Stimulated activated CD8-positive, alpha-beta memory T cell treated with anti-CD3 and anti-CD28 coated beads, Interleukin-7, amount 100 ng/mL, for 48 hours (primary cell): ENCODE data around the gene CCDC86.
"Not testable (repeated sequence)": the region's sequence is repeated elsewhere in the genome, so short reads cannot be mapped to it uniquely, and the experiment has no call there.

Experiments used
- DNase-seq, 2 donors: peaks; one replicate each; pipeline ENCODE4 v3.0.0-alpha.2; 2020; ENCODE audit warnings: low read depth in 1 of 2; ENCODE audit errors: extremely low read depth in 1 of 2

CCDC86 gene, protein sequence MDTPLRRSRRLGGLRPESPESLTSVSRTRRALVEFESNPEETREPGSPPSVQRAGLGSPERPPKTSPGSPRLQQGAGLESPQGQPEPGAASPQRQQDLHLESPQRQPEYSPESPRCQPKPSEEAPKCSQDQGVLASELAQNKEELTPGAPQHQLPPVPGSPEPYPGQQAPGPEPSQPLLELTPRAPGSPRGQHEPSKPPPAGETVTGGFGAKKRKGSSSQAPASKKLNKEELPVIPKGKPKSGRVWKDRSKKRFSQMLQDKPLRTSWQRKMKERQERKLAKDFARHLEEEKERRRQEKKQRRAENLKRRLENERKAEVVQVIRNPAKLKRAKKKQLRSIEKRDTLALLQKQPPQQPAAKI

DNA sequence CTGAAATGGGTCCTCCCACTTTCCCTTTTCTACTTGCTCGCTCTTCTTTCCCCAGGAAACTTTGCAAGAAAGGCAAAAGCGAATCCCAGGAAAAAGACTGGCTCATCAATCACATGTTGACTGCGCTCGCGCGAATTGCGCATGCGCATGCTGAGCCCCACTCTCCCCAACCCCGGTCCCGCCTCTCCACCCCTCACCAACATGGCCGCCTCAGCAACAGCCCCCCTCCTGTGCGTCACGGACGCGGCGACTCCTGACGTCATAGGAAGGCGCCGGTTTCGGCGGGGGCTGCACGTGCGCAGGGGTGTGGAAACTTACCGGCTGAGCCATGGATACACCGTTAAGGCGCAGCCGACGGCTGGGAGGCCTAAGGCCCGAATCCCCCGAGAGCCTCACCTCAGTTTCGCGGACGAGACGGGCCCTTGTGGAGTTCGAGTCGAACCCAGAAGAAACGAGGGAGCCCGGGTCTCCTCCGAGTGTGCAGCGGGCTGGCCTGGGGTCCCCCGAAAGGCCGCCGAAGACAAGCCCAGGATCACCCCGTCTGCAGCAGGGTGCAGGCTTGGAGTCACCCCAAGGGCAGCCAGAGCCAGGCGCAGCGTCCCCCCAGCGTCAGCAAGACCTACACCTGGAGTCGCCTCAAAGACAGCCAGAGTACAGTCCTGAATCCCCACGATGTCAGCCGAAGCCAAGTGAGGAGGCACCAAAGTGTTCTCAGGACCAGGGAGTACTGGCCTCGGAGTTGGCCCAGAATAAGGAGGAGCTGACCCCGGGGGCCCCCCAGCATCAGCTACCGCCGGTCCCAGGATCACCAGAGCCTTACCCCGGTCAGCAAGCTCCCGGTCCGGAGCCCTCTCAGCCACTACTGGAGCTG, at the start of gene CCDC86:
TSS of gene CCDC86 (plus strand) at position 317 of the 871 bp plus-strand sequence. CDS start at position 329, 12 bp downstream.
- DNase-seq, result peak; percentile 92 to 96

DNA sequence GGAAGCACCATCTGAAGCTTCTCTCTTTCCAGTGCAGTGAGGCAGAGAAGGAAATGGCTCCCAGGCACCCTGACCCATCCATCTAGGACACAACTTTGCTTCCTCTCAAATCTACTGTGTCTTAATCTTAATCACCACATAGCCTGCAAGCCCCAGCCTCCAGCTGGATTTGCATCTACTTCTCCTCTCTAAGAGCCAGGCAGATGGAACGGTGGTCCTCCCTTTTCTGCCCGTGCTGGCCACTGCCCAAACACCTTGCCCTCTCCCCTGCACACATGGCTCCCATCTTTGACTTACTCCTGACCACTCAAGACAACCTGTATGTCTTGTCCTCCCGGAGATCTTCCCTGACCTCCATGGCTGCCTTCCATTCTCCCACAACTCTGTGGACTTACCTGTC, 49.4 kb upstream of the CCDC86 start:
- no peak for DNase-seq

DNA sequence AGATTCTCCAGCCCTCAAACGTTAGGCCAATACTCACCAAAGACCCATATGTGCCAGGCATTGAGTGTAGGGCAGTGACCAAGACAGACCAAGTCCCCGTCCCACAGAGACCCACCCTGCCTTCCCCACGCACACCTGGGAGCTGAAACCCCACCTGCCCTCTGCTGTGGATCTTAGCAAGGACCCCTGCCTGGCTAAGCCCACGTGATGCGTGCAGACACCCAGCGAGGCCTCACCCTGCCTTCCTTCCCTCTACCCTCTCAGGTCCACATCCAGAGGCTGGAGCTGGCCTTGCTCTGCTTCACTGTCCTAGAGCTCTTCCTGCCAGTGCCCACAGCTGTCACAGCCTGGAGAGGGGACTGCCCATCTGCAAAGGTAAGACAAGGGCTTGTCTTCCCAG, 46.6 kb upstream of the CCDC86 start:
- DNase-seq, result no peak

DNA sequence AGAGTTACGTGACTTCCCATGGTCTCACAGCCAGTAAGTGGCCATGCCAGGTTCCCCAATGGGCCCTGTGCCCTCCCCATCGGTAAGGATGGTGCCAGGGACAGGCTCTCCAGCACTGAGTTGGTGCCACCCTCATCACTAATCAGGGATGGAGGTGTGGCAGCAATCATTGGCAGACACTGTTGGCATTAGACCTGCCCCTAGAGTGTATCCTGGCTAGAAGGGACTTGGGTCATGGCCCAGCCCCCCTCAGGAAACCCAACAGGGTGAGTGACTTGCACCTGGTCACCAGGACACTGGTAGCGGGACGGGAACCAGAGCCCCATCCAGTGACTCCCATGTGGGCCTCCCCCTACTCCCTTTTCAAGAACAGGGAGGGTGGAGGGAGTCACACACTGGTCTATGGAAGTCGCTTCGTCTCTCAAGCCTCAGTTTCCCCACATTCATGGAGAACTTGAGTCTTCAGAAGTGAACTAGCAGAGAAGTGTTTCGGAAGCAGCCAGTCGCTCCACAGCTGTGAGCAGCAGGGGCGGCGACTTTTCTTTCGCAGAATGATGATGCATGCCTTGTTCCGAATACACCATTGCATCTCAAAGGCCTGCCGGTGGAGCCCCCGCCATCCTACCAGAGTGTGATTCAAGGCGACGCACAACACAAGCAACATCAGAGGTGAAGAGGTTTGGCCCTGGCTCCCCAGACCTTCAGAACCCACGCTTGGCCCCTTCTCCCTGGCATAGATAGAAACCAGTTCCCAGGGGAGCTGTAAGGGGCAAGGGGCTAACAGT, 43.9 kb upstream of the CCDC86 start:
- DNase-seq, result no peak

DNA sequence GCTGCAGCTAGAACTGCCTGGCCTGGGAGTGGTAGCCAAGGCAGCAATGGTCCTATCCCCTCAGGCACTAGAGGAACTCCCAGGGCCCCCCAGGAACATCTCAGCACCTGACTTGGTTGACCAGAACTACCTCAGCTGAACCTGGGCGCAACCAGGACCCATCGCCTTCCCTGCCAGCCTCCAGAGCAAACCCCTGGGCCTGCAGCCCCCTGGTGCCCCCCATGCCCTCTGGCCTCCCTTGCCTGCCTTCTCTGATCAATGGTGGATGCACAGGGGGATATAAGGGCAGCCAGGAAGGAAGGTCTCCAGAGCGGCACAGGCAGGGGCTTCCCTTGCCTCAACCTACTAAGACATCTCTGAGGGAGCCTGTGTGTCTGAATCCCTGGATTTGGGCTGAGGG, 43.3 kb upstream of the CCDC86 start:
- DNase-seq, result no peak

DNA sequence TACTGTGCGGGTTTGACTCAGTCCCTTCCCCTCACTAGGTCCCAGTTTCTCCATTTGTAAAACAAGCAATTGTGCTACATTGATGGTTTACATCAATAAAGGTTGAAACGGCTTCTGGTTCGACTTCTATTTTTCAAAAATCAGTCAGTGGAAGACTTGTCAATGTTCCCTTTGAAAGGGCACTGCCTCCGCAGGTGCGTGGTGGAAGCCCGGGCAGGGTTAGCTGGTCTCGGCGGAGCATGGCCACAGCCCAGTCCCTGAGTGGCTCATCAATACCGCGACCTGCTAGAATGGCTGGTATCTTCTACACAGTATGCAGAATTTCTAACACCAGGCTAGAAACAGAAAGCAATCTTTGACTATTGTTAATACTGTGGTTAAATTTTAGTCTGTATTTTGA, 40.7 kb upstream of the CCDC86 start:
- no peak for DNase-seq

DNA sequence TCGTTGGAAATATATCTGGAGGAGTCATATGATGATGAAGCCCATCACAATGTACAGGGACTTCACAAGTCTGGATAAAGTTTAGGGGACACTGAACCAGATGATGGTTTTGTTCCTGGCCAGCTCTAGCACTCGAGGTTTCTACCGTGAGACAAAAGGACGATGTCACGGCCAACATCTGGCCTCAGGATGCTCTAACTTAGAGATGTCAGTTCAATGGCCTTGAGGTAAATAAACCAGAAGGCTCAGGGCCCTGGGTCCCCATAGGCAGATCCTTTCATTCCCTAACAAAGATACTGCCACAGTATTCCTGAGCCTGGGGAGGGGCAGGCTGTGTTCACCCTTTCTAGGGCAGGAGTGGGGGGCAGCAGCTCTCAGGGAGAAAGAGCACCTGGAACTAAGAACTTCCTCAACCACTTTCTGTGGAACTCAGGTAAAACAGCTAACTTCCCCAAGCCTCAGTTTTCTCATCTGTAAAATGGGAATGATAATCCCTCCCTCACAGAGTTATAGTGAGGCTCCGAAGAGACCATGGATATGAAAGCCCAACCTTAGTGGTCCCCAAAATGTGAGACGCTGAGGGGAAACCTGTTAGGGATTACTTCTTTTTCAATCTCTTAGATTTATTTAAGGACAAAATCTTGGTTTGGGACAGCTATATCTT, 38.5 kb upstream of the CCDC86 start:
- DNase-seq, result no peak

DNA sequence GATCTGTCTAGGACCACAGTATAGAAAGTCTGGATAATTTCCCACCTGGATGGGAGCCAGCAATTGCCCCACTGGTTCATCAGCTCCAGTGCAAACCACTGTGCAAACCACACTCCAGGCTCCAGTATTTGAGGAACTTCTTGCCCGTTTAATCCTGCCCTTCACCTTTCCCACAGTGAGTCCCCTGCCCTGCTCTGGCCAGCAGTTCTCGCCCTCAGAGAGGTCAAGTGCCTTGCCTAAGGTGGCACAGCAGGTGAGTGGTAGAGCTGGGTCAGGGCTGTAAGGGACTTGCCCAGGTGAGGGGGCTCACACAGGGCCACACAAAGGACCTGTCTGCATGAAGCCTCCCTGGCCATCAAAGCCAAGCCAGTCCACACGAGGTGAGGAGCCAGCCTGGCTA, 32.7 kb upstream of the CCDC86 start:
- no peak for DNase-seq

DNA sequence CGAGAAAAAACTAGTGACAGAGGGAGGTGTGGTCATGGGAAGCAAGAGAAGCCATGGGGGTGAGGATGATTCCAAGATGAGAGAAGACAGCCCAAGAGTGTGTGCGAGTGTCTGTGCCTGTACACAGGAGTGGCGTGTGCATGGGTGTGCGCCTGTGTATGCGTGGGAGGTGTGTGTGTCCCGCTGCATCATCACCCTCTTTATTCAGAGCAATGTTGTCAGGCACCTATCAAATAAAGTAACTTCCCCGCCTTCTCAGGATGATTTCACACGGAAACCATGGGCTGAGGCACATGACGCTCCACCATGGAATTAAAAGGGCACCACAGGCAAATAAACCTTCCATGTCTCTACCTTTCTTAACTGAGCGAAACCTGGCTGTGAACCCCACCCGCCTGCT, 32.2 kb upstream of the CCDC86 start:
- DNase-seq, result no peak

DNA sequence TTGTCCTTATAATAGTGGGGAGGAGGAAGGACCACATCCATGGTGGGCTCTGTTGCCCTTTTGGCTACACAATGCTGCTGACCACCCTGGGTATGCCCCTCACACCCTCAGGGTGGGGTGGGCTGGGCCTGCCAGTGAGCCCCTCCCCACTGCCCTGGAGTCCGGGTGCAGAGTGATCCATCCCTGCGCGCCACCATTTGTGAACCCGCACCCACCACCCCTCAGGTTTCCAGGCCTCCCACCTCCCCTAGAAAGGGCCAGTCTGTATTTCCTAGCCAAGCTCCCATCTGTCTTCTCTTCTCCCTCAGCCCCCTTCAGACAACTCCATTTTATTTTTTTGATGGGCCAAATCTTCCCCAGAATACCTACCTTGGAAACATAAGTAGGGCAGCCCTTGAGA, 31.8 kb upstream of the CCDC86 start:
- no peak for DNase-seq

DNA sequence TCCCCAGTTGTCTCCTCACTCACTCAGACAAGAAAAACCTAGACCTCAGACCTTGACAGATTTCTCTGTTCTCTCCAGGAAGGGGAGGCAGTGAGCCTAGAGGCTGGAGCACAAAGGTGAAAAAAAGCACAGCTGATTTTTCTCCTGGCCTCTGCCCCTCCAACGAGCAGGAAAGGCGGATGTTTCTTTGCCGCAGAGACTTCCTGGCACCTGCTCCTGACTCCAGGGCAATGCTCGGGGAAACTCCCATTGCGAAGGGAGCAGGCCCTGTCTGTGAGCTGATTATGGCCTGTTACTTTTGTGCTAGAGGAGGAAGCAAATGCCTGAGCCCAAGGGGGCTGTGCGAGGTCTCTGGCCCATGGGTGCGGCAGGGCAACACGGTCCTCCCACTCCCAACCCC, 31.3 kb upstream of the CCDC86 start:
- no peak for DNase-seq

DNA sequence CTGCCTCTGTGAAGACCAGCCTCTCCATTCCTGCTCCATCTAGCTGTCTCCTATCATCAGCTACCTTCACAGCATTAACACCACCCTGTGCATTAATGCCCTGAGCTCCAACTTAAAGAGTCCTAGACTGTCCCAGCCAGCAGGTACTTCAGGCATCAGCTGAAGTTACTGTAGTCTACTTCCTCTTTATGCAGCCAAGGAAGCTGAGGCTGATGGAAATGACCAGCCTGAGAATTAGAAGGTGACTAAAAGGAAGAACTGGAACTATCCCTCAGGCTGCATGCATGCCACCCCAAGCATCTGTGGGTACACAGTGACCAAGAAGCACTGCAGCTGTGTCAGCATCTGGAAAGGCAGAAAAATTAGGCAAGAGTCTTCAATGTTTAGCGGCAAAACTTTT, 28.6 kb upstream of the CCDC86 start:
- no peak for DNase-seq

DNA sequence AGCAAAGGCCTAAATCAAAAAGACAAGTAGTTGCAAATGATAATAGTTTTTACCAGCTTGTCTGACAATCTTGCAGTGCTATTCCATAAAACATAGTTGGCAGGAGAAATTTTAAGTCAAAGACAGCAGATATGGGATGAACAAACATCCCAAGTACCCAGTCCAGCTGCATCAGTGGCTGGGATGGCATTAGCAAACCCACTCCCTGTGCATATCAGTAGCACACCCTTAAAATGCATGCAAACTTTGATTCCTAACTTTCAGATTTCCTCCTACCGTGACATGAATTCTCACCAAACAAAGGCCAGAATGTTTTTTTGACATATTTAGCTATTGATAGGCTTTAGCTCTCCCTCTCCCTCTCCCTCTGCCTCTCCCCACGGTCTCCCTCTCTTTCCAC, 27.8 kb upstream of the CCDC86 start:
- DNase-seq, result no peak

DNA sequence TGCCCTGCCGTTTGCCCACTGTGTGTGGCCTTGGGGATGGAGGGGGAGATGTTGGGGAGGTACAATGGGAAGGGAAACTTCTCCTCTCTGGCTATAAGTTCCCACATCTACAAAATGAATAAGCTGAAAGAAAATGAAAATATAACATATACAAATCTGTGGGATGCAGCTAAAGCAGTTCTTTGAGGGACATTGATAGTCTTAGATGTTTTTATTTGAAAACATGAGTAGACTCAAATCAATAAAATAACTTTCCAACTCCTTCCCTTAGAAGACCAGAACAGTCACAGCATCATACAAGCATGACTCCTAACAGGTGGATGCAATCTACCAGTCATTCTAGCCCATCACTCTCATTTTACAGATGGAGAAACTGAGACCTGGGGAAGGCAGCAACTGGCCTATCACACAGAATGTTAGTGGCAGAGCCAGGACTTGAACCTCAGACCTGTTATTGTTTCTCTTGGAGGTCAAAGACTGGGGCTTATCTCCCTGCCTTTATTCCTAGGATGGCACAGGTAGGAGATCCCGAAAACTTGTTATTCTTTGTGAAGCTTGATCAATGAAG, 25.2 kb upstream of the CCDC86 start:
- DNase-seq, result no peak

DNA sequence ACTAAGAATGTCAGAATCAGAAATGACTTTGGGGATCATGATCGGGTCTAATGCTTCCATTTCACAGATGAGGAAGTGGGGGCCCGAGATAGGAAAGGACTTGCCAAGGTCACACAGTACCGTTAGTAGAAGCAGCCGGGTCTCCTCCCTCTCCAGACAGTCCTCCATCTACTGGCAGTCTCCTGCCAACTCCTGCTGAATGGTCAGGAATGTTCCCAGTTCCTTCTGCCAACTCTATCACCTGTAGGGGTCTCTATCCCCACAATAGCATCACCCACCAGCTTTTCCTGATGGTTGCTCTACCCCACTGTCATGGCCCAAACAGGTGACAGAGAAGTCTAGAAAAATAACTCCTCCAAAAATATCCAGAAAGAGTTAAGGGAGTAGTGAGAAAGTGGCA, 23.9 kb upstream of the CCDC86 start:
- no peak for DNase-seq

DNA sequence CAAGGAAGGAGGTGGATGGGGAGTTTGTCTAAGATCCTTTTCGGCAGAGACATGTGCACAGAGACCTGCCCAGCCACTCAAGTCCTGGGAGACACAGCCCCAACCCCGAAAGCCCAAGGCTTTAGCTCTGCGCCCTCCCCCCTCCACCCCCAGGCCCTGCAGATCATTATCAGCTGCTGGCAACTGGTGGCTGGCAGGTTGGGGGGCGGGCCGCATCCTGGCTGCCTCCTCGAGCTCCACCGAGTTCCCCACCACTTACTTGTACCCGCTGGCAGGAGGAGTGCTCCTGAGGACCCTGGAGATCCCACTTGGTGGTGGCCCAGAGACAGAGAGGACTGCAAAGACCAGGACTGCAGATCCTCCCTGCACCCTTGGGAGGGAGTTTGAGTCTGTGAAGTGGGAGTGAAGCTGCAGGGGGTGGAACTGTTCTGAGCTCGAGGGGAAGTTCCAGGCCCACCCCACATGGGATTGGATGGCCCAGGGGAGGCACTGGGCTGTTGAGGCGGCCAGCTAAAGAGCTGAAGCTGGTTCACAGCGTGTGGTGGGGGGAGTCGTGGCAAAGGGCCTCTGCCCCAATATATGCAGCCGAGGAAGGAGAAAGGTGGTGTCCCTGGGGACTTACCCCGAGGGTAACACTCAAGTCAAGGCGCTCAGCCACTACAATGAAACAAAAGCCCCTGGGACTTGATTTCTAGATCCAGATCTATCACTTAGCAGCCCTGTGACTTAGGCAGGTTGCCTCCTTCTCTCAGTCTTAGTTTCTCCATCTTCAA, 19.9 kb upstream of the CCDC86 start:
- no peak for DNase-seq

DNA sequence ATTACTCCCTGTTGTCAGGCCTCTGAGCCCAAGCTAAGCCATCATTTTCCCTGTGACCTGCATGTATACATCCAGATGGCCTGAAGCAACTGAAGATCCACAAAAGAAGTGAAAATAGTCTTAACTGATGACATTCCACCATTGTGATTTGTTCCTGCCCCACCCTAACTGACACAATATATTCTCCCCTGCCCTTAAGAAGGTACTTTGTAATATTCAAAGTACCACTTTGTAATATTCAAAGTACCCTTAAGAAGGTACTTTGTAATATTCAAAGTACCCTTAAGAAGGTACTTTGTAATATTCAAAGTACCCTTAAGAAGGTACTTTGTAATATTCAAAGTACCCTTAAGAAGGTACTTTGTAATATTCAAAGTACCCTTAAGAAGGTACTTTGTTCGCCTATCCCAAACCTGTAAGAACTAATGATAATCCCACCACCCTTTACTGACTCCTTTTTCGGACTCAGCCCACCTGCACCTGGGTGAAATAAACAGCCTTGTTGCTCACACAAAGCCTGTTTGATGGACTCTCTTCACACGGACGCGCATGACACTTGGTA, 18.1 kb upstream of the CCDC86 start:
- not testable (repeated sequence) for DNase-seq

DNA sequence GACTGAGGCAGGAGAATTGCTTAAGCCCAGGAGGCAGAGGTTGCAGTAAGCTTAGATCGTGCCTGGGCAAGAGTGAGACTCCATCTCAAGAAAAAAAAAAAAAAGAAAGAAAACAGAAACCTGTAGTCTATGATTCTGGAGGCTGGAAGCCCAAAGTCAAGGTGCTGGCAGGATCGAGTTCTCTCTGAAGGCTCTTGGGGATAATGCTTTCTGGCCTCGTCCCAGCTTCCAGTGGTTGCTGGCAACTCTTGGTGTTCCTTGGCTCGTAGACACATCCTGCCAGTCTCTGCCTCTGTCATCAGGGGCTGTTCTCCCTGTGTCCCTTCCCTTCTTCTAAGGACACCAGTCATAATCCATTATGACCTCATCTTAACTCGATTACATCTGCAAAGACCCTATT, 16.8 kb upstream of the CCDC86 start:
- DNase-seq, result no peak

DNA sequence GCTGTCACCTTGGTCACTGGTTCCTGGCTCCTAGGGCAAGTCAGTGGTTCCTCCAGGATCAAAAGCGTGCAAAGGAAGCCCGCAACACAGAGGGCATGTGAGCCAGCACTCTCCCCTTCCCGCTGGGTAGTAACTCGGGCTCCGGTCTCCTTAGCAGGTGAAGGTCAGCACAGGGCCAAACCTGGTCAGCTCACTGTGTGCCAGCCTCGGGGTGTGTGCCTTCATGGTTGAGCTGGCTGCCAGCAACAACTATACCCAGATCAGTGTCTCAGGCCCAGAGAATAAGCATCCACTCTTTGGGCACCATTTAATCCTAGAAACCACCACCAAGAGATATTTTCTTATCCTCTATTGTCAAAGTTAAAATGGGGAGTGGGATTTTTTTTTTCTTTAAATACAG, 16.1 kb upstream of the CCDC86 start:
- DNase-seq, result no peak
